Activated CD4-positive, alpha-beta T cell treated with anti-CD3 and anti-CD28 coated beads, Interleukin-2, Interleukin-6, amounts not matched to agents 100 ng/mL and 50 ng/mL, durations not matched to agents 16 hours and 8 hours (primary cell): ENCODE data around the gene SPSB3.

Experiments
- DNase-seq: peaks from one replicate; pipeline ENCODE4 v3.0.0-alpha.2; 2020

The SPSB3 gene

GRCh38 chr16:1788095-1788707, 5.8 kb upstream of the SPSB3 start:
- no peak for DNase-seq

GRCh38 chr16:1787322-1788094, 5.1 kb upstream of the SPSB3 start:
- DNase-seq = no peak

GRCh38 chr16:1787056-1787321, 4.6 kb upstream of the SPSB3 start:
- DNase-seq = no peak

- DNase-seq = no peak
Measured at GRCh38 chr16:1786242-1787055, 4.1 kb upstream of the SPSB3 start.

GRCh38 chr16:1785846-1786170, 3.4 kb upstream of the SPSB3 start:
- DNase-seq = no peak

- no peak for DNase-seq
Measured at GRCh38 chr16:1784977-1785845, 2.8 kb upstream of the SPSB3 start.

- DNase-seq = peak; percentile 32
Measured at GRCh38 chr16:1781758-1782407, 488 bp downstream of the SPSB3 start.

- no peak for DNase-seq
Measured at GRCh38 chr16:1781254-1781653, 1.1 kb downstream of the SPSB3 start.

GRCh38 chr16:1780677-1781072, 1.7 kb downstream of the SPSB3 start:
- no peak for DNase-seq

GRCh38 chr16:1779741-1780676, 2.4 kb downstream of the SPSB3 start:
- no peak for DNase-seq

GRCh38 chr16:1779234-1779701, 3.1 kb downstream of the SPSB3 start:
- DNase-seq = no peak

- no peak for DNase-seq
Measured at GRCh38 chr16:1778200-1779179, 3.9 kb downstream of the SPSB3 start.

- DNase-seq = no peak
Measured at GRCh38 chr16:1777375-1778199, 4.8 kb downstream of the SPSB3 start.

- no peak for DNase-seq
Measured at GRCh38 chr16:1776991-1777374, 5.4 kb downstream of the SPSB3 start.

GRCh38 chr16:1776672-1776955, 5.8 kb downstream of the SPSB3 start:
- DNase-seq = no peak

- no peak for DNase-seq
Measured at GRCh38 chr16:1775846-1776671, 6.3 kb downstream of the SPSB3 start.

GRCh38 chr16:1775006-1775845, 7.1 kb downstream of the SPSB3 start:
- no peak for DNase-seq

- DNase-seq = no peak
Measured at GRCh38 chr16:1774448-1774780, 8.0 kb downstream of the SPSB3 start.
